ENCODE measurements around the gene SLC38A7.
"Not testable (repeated sequence)": the region's sequence is repeated elsewhere in the genome, so short reads cannot be mapped to it uniquely, and the experiment has no call there.

The SLC38A7 gene

GRCh38 chr16:58684354-58685083 lies at the start of gene SLC38A7:
SLC38A7 (minus strand) TSS chr16:58684770; CDS start chr16:58680126, 4,644 bp downstream.
- peak; percentile 68 for DNase-seq (ENCODE audit: low spot score)

- peak; percentile 78 for DNase-seq (ENCODE audit: low spot score)
These were observed 49.3 kb upstream of the SLC38A7 start, which contains the start of gene GOT2 for GRCh38 chr16:58733671-58734458. GOT2 (minus strand) TSS chr16:58734316; CDS start chr16:58734228, 88 bp downstream.

- DNase-seq (ENCODE audit: low spot score) = peak; percentile 13
These were observed 48.7 kb upstream of the SLC38A7 start for GRCh38 chr16:58733248-58733670.

GRCh38 chr16:58732545-58733247 lies 48.1 kb upstream of the SLC38A7 start:
- DNase-seq (ENCODE audit: low spot score) = peak; percentile 30

GRCh38 chr16:58730724-58731370 lies 46.3 kb upstream of the SLC38A7 start:
- DNase-seq (ENCODE audit: low spot score) = no peak

- no peak for DNase-seq (ENCODE audit: low spot score)
These were observed 43.4 kb upstream of the SLC38A7 start for GRCh38 chr16:58727796-58728568.

GRCh38 chr16:58727028-58727781 lies 42.6 kb upstream of the SLC38A7 start:
- DNase-seq (ENCODE audit: low spot score) = no peak

- DNase-seq (ENCODE audit: low spot score) = no peak
These were observed 38.5 kb upstream of the SLC38A7 start for GRCh38 chr16:58723109-58723508.

- no peak for DNase-seq (ENCODE audit: low spot score)
These were observed 33.4 kb upstream of the SLC38A7 start for GRCh38 chr16:58717994-58718393.

GRCh38 chr16:58716468-58716867 lies 31.9 kb upstream of the SLC38A7 start:
- no peak for DNase-seq (ENCODE audit: low spot score)

GRCh38 chr16:58713742-58714141 lies 29.2 kb upstream of the SLC38A7 start:
- DNase-seq (ENCODE audit: low spot score) = no peak

GRCh38 chr16:58709333-58709732 lies 24.8 kb upstream of the SLC38A7 start:
- DNase-seq (ENCODE audit: low spot score) = no peak

- no peak for DNase-seq (ENCODE audit: low spot score)
These were observed 14.6 kb upstream of the SLC38A7 start for GRCh38 chr16:58699151-58699550.

- no peak for DNase-seq (ENCODE audit: low spot score)
These were observed 10.8 kb upstream of the SLC38A7 start for GRCh38 chr16:58695368-58695767.

- no peak for DNase-seq (ENCODE audit: low spot score)
These were observed 7.9 kb upstream of the SLC38A7 start for GRCh38 chr16:58692450-58692849.

GRCh38 chr16:58686985-58687706 lies 2.6 kb upstream of the SLC38A7 start:
- not testable (repeated sequence) for DNase-seq (ENCODE audit: low spot score)

- DNase-seq (ENCODE audit: low spot score) = no peak
These were observed 497 bp upstream of the SLC38A7 start for GRCh38 chr16:58685084-58685449.

- peak; percentile 16 for DNase-seq (ENCODE audit: low spot score)
These were observed 593 bp downstream of the SLC38A7 start for GRCh38 chr16:58684001-58684353.

- DNase-seq (ENCODE audit: low spot score) = no peak
These were observed 4.8 kb downstream of the SLC38A7 start for GRCh38 chr16:58679763-58680162.

GRCh38 chr16:58678716-58679115 lies 5.9 kb downstream of the SLC38A7 start:
- no peak for DNase-seq (ENCODE audit: low spot score)

All from kidney capillary endothelial cell (primary cell).